Testis (tissue), 2 donors: ENCODE results near the gene GNAI2.

ENCODE experiments used
- CTCF ChIP-seq, 3 experiments: fragments of 450-650 bp in 2 of 3; fragments of 200-600 bp in 1 of 3; sonication (generic) in 1 of 3; IDR thresholded peaks; one replicate each; pipeline ENCODE4 v1.5.1; 2016 to 2019; ENCODE audit warnings: antibody characterized with exemption in 3 of 3, mild to moderate bottlenecking in 2 of 3, moderate library complexity in 1 of 3
- POLR2A ChIP-seq: fragments of 450-650 bp; IDR thresholded peaks from one replicate; pipeline ENCODE4 v1.6.1; 2017; ENCODE audit warnings: antibody characterized with exemption, mild to moderate bottlenecking, moderate library complexity

- TF ChIP-seq CTCF (IDR thresholded peaks at IDR 0.05) (no peak), POLR2A (no peak)
Observed at GRCh38 chr3:50237754-50238548, 1.9 kb downstream of the GNAI2 start.
